H1 (cell line): ENCODE data around the gene NINJ2. TPM values are rescaled to one million over a fixed set of nuclear protein-coding genes. Genes with fewer than 3 reads are reported as not detected.

ENCODE experiments used
- CBX8 ChIP-seq: fragments of 300-800, 300-1000 bp; sonication (generic); IDR thresholded peaks from 2 replicates; pipeline ENCODE4 v1.7.1; 2016; ENCODE audit warnings: low read depth, low read length, borderline replicate concordance
- MAFK ChIP-seq: IDR thresholded peaks from 2 replicates; pipeline ENCODE4 v1.6.1; 2012; ENCODE audit warnings: low read depth, mild to moderate bottlenecking, improper control_type of control experiment, low read length
- polyA plus RNA-seq, 7 experiments: library from polyadenylated mRNA; depleted of rRNA in 3 of 7; stranded (reverse) in 5 of 7; unstranded in 2 of 7; fragments of >200 nt in 5 of 7; fragments of 200-250 nt in 2 of 7; gene quantifications; 1 replicate in 5 of 7; 2 replicates in 1 of 7; 4 replicates in 1 of 7; pipeline versions ENCODE4 v1.2.1 to v1.2.3, GENCODE V29; 2011 to 2013; ENCODE audit warnings: missing spikeins in 2 of 7, mixed read lengths in 2 of 7
- total RNA-seq: library from RNA; stranded (reverse); fragmentation: NEBNext Ultra II Directional; extraction: Animal tissue kit (Norgen Biotek cat#: 25700); gene quantifications from 2 replicates; pipeline ENCODE4 v1.2.1, GENCODE V29; 2021

Gene NINJ2
- total and polyA plus RNA-seq, 2 of the 8 experiments (the other 6 are each of a cell fraction or from before 2014, with no cell fraction given) = 1.4 TPM; not detected in 1

DNA sequence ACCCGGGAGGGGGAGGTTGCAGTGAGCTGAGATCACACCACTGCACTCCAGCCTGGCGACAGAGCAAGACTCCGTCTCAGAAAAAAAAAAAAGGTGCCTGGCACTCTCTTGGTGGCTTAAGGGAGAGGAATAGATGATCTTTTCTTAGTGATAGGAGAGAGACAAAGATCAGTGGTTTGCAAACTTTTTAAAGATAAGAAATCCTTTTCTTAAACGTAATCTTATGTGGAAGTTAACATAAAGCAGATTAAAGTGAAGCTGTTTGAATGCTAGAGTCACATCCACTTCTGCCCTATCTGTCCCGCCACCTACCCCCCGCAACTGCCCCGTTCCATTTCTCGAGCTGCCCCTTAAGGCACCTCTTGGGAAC lies 6.3 kb upstream of the NINJ2 start (continued):
- no peak for TF ChIP-seq MAFK
- TF ChIP-seq CBX8 = no peak
